Muscle of leg (tissue), 11 donors: Measurements from ENCODE around the gene BRD7. TPM values are rescaled to one million over a fixed set of nuclear protein-coding genes. Genes with fewer than 3 reads are reported as not detected.

ENCODE experiments used
- DNase-seq: peaks from one replicate; pipeline ENCODE4 v3.0.0; 2013
- H3K27ac ChIP-seq: one replicate; pipeline ENCODE4 v1.5.1; 2013; ENCODE audit warnings: mild to moderate bottlenecking, low read length, control low read depth
- H3K27me3 ChIP-seq: one replicate; pipeline ENCODE4 v1.6.1; 2013; ENCODE audit warnings: low read length; ENCODE audit not compliant: control insufficient read depth, insufficient read depth
- H3K36me3 ChIP-seq: one replicate; pipeline ENCODE4 v1.6.1; 2013; ENCODE audit warnings: low read length; ENCODE audit not compliant: control insufficient read depth, insufficient read depth
- H3K4me1 ChIP-seq: one replicate; pipeline ENCODE4 v1.6.1; 2013; ENCODE audit warnings: low read length; ENCODE audit not compliant: control insufficient read depth, insufficient read depth
- H3K4me3 ChIP-seq: one replicate; pipeline ENCODE4 v1.5.1; 2013; ENCODE audit warnings: low read length, control low read depth
- H3K9me3 ChIP-seq: replicated peaks from 2 replicates; pipeline ENCODE4 v1.6.1; 2013; ENCODE audit warnings: low read depth, low read length; ENCODE audit not compliant: control insufficient read depth
- WGBS: methylation state at CpG from one replicate; pipeline ENCODE4 v1.1.5; 2013; ENCODE audit warnings: missing lambda C conversion rate; ENCODE audit not compliant: insufficient coverage; 5-methylcytosine and 5-hydroxymethylcytosine counted together
- polyA plus RNA-seq, 8 donors: library from polyadenylated mRNA; unstranded; fragments of 120-200 nt; gene quantifications; one replicate each; pipeline versions ENCODE4 v1.2.1 to v1.2.3, GENCODE V29; 2013; ENCODE audit warnings: inconsistent platforms in 1 of 8, low replicate concordance in 1 of 8; ENCODE audit not compliant: insufficient read length in 8 of 8, insufficient read depth in 1 of 8
- total RNA-seq: library from RNA; stranded (reverse); fragments of 120-200 nt; gene quantifications from one replicate; pipeline ENCODE4 v1.2.4, GENCODE V29; 2013

The BRD7 gene
- total and polyA plus RNA-seq, 9 donors = 56.7 to 76.5 (median 69.5) TPM

GRCh38 chr16:50400967-50401348 lies 32.2 kb upstream of the BRD7 start:
- 82% methylated on average over 2 of the region's 6 CpGs for WGBS
- Histone ChIP-seq H3K27me3 (no peaks in the 10 kb centered on the region), H3K4me1 (no peaks in the 10 kb centered on the region)

GRCh38 chr16:50400312-50400966 lies 31.7 kb upstream of the BRD7 start:
- no peaks in the 10 kb centered on the region for H3K4me1 ChIP-seq
- no peaks in the 10 kb centered on the region for H3K27me3 ChIP-seq
- 86% methylated on average over 1 of the region's 8 CpGs for WGBS
- no peak for DNase-seq
- H3K4me3 ChIP-seq = no peak overlapping the region
- no peak overlapping the region for H3K27ac ChIP-seq
- no peaks in the 10 kb centered on the region for H3K36me3 ChIP-seq
- no peaks in the 10 kb centered on the region for H3K9me3 ChIP-seq

More at GRCh38 chr16:50400967-50401348, 32.2 kb upstream of the BRD7 start:
- no peaks in the 10 kb centered on the region for H3K9me3 ChIP-seq
- H3K27ac ChIP-seq = no peak overlapping the region
- no peak overlapping the region for H3K4me3 ChIP-seq
- no peak for DNase-seq
- no peaks in the 10 kb centered on the region for H3K36me3 ChIP-seq

GRCh38 chr16:50399411-50399810 lies 30.6 kb upstream of the BRD7 start:
- H3K4me3 ChIP-seq = no peak overlapping the region
- DNase-seq = no peak
- H3K4me1 ChIP-seq = no peaks in the 10 kb centered on the region
- H3K27ac ChIP-seq = no peak overlapping the region
- 83% methylated on average over 2 of the region's 3 CpGs for WGBS
- no peaks in the 10 kb centered on the region for H3K9me3 ChIP-seq
- no peaks in the 10 kb centered on the region for H3K27me3 ChIP-seq
- H3K36me3 ChIP-seq = no peaks in the 10 kb centered on the region

GRCh38 chr16:50398336-50398735 lies 29.5 kb upstream of the BRD7 start:
- Histone ChIP-seq H3K27me3 (no peaks in the 10 kb centered on the region), H3K9me3 (no peaks in the 10 kb centered on the region), H3K4me3 (no peak overlapping the region), H3K36me3 (no peaks in the 10 kb centered on the region), H3K27ac (no peak overlapping the region), H3K4me1 (peaks cover 5% of the 10 kb centered on the region)
- WGBS = 64% methylated on average over 2 of the region's 5 CpGs
- no peak for DNase-seq

DNA sequence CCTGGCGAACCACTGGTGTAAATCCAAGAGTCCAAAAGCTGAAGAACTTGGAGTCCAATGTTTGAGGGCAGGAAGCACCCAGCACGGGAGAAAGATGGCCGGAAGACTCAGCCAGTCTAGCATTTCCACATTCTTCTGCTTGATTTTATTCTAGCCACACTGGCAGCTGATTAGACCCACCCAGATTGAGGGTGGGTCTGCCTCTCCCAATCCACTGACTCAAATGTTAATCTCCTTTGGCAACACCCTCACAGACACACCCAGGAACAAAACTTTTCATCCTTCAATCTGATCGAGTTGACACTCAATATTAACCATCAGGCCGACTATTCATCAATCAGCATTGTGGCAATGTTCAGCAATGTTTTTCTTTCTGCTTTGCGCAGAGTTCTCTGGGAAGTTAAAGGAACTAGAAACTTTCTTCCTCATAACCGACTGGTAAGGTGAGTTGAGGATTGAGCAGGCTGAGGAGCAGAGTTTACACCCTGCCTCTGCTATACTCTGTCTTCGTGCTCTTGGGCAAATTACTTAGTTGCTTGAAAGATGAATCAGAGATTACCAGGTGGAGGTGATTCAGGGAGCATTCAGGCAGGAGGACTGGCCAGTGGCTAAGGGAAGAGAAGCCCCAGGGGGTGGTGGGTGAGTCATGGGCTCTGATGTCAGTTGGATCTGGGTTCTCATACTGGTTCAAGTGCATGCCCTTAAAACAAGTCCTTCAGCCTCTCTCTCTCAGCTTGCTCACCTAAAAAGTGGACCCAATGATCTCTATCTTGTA lies 28.2 kb upstream of the BRD7 start:
- H3K27ac ChIP-seq = no peak overlapping the region
- H3K9me3 ChIP-seq = no peaks in the 10 kb centered on the region
- WGBS = 100% methylated on average over 1 of the region's 8 CpGs
- no peaks in the 10 kb centered on the region for H3K27me3 ChIP-seq
- no peak for DNase-seq
- peaks cover 7% of the 10 kb centered on the region for H3K4me1 ChIP-seq
- no peak overlapping the region for H3K4me3 ChIP-seq
- H3K36me3 ChIP-seq = no peaks in the 10 kb centered on the region

DNA sequence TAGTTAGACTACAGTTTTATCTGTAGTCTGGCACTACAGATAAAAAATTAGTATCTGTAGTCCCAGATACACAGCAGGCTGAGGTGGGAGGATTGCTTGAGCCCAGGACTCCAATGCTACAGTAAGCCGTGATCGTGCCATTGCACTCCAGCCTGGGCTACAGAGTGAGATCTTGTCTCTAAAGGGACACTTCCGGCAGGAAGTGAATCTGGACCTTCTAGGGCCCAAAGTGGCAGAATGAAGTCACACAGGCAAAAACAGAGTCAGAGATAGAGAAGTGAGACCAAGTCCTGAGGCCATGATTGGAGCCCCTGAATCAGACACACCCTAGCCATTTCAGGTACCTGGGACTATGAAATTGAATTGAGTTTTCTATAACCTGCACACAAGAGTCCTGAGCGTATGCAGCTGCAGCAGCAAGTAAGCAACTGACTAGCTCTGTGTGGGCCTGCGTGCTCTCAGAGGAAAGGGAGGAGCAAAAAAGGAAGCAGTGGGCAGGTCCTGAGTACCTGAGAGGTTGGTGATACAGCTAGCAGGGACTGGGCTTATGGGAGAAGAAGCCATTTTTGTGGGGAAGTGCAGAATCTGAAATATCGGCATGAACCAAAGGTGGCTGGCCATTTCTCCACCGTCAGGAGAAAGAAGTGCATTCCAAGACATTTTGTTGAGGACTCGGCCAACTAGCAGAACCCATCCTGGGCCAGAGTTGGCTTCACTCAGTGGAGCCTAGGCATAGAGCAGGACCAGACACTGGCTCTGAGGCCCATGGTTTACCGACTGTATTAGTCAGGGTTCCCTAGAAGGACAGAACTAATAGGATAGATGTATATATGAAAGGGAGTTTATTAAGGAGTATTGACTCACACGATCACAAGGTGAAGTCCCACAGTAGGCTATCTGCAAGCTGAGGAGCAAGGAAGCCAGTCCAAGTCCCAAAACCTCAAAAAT lies 27.2 kb upstream of the BRD7 start:
- no peaks in the 10 kb centered on the region for H3K27me3 ChIP-seq
- no peak for DNase-seq
- no peak overlapping the region for H3K27ac ChIP-seq
- no peaks in the 10 kb centered on the region for H3K9me3 ChIP-seq
- peaks cover 7% of the 10 kb centered on the region for H3K4me1 ChIP-seq
- no peak overlapping the region for H3K4me3 ChIP-seq
- no peaks in the 10 kb centered on the region for H3K36me3 ChIP-seq
- 83% methylated on average over 9 of the region's 10 CpGs for WGBS

DNA sequence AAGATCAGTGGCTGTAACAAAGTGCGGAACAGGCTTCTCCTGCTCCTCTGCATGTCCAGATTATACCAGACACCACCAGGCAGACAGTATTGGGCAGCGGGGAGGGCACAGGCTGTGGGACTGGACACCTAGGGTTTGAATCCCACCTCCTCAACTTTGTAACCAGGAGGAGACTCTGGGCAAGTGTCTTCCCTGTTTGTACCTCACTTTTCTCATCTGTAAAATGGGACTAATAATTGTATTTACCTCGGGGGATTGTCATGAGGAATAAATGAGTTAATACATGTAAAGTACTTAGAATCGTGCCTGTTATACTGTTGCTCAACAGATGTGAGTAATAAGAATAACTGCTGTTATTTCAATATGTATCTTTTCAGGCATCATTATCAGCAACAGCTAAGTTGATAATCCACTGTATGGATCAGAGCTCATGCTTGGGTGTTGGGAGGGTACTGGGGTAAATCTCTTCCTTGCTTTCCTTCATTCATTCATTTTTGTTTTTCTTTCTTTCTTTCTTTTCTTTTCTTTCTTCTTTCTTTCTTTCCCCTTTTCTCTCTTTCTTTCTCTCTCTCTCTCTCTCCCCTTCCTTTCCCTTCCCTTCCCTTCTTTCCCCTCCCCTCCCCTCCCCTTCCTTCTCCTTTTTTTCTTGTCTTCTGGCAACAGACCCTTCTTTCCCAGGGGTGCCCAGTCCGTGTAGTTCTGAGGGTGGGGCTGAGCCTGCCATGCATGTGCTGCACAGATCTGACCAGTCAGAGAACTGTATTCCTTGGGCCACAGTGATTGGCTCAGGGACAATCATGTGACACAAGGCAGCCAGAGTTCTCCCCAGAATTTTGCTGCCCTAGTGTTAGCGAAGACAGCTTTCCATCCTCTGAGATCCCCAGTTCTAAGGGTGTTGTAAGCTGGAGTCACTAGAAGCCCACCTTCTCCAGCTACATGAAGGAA lies 25.3 kb upstream of the BRD7 start:
- Histone ChIP-seq H3K4me3 (no peak overlapping the region), H3K9me3 (no peaks in the 10 kb centered on the region), H3K4me1 (peaks cover 8% of the 10 kb centered on the region), H3K27ac (no peak overlapping the region), H3K27me3 (no peaks in the 10 kb centered on the region), H3K36me3 (no peaks in the 10 kb centered on the region)
- DNase-seq = no peak
- 20% methylated on average over 1 of the region's 6 CpGs for WGBS

- H3K27me3 ChIP-seq = no peaks in the 10 kb centered on the region
- no peak overlapping the region for H3K27ac ChIP-seq
- H3K4me1 ChIP-seq = peaks cover 14% of the 10 kb centered on the region
- DNase-seq = no peak
- no peaks in the 10 kb centered on the region for H3K36me3 ChIP-seq
- WGBS = 40% methylated on average over 5 of the region's 8 CpGs
- H3K4me3 ChIP-seq = no peak overlapping the region
- no peaks in the 10 kb centered on the region for H3K9me3 ChIP-seq
Observed at GRCh38 chr16:50393416-50393815, 24.6 kb upstream of the BRD7 start.

GRCh38 chr16:50390914-50391716 lies 22.3 kb upstream of the BRD7 start:
- 30% methylated on average over 11 of the region's 30 CpGs for WGBS
- no peak for DNase-seq
- H3K4me3 ChIP-seq = no peak overlapping the region
- H3K4me1 ChIP-seq = peaks cover 29% of the 10 kb centered on the region
- H3K27ac ChIP-seq = no peak overlapping the region
- H3K36me3 ChIP-seq = no peaks in the 10 kb centered on the region
- no peaks in the 10 kb centered on the region for H3K27me3 ChIP-seq
- H3K9me3 ChIP-seq = no peaks in the 10 kb centered on the region
